ENCODE data around the gene KHDC1.

DNA sequence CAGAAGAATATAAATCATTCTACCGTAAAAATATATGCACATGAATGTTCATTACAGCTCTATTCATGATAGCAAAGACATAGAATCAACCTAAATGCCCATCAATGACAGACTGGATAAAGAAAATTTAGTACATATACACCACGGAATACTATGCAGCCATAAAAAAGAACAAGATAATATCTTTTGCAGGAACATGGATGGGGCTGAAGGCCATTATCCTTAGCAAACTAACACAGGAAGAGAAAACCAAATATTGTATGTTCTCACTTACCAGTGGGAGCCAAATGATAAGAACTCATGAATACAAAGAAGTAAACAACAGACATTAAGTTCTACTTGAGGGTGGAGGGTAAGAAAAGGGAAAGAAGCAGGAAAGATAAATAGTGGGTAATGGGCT is 46.1 kb downstream of the KHDC1 start:
- TF ChIP-seq, protein P1, sequence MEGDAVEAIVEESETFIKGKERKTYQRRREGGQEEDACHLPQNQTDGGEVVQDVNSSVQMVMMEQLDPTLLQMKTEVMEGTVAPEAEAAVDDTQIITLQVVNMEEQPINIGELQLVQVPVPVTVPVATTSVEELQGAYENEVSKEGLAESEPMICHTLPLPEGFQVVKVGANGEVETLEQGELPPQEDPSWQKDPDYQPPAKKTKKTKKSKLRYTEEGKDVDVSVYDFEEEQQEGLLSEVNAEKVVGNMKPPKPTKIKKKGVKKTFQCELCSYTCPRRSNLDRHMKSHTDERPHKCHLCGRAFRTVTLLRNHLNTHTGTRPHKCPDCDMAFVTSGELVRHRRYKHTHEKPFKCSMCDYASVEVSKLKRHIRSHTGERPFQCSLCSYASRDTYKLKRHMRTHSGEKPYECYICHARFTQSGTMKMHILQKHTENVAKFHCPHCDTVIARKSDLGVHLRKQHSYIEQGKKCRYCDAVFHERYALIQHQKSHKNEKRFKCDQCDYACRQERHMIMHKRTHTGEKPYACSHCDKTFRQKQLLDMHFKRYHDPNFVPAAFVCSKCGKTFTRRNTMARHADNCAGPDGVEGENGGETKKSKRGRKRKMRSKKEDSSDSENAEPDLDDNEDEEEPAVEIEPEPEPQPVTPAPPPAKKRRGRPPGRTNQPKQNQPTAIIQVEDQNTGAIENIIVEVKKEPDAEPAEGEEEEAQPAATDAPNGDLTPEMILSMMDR (IDR thresholded peaks at IDR 0.05), result no peak
- TF ChIP-seq POLR2A (IDR thresholded peaks at IDR 0.05), result no peak
